GM21737 (cell line): ENCODE data around the gene MRPL36.
"Not testable (repeated sequence)": the region's sequence is repeated elsewhere in the genome, so short reads cannot be mapped to it uniquely, and the experiment has no call there.

Experiments used
- ATAC-seq: cut with Tn5 transposase; IDR thresholded peaks from one replicate; pipeline ENCODE4 v1.9.1; 2021; ENCODE audit warnings: mild to moderate bottlenecking, moderate library complexity; ENCODE audit not compliant: unreplicated experiment

The MRPL36 gene

DNA sequence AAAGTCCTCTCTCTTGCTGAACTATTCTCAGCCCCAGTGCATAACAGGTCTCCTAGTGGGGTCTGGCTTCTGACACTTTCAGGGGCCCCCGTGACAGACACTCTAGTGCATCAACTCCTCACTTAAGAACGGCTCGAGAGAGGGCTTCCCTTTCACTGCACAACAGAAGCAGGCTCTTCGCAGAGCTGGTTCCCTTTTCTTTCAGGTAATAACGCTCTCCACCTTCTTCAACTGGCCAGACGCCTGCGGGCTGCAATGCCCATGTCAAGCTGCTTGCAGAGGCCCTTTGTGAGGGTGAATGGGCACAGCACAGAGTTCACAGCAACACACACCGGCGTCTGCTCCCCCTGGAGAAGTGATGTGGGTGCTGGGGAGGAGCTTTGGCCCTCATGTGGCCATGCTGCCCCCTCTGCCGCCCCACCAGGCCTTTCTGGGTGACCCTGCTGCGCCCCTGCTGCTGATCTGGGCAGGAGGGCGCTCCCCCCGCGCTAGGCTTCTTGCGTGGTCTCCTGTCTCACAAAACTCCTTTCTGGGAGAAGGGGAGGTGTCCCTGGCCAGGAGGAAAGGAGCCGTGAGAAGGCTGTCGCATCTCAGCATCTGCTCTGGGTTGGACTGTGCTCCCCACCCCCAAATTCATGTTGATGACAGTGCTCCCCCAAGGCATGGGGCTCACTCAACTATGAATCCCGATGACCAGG is 2.4 kb downstream of the MRPL36 start:
- no peak for ATAC-seq

GRCh38 chr5:1796371-1797102 is 3.1 kb downstream of the MRPL36 start:
- ATAC-seq, result no peak

- ATAC-seq, result no peak
Measured at GRCh38 chr5:1795931-1796330, 3.7 kb downstream of the MRPL36 start.

DNA sequence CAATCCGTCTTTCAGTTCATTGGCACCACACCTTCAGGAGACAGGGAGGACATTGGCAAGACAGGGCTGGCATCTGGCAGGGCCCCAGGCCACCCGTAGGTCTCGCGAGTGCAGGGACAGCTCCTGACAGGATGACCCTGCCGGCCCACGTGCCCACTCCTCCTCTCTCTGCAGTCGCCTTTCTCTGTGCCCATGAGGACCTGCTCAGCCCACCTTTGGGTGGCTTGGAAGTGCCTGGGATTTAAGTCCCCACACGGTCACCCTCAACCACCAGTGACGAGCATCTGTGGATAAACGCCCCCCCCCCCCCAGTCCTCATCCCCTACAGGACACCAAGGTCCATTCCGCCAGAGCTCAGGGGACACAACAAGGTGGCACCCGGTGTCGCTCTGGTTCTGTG is 4.1 kb downstream of the MRPL36 start:
- no peak for ATAC-seq

- ATAC-seq, result no peak
Measured at GRCh38 chr5:1794901-1795290, 4.7 kb downstream of the MRPL36 start.

GRCh38 chr5:1793966-1794900 is 5.4 kb downstream of the MRPL36 start:
- ATAC-seq, result no peak

- ATAC-seq, result no peak
Measured at GRCh38 chr5:1793301-1793740, 6.3 kb downstream of the MRPL36 start.

DNA sequence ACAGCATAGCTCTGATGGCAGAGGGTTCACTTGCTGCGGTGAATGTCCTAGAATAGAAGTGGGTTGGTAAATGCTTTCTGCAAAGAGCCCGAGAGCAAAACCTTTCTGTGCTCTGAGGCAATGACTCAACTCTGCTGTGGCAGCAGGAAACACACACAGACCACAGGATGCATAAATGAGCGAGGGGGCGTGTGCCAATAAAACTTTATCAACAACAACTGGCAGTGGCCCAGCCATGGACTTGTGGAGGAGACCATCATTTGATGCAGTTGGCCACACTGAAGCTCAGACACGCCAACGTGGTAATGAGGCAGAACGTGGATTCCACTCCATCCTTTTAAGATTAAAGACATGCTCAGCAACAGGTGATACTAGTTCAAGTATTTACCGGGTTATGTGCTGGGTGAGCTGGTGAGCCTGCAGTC is 6.8 kb downstream of the MRPL36 start:
- ATAC-seq, result peak; percentile 92

DNA sequence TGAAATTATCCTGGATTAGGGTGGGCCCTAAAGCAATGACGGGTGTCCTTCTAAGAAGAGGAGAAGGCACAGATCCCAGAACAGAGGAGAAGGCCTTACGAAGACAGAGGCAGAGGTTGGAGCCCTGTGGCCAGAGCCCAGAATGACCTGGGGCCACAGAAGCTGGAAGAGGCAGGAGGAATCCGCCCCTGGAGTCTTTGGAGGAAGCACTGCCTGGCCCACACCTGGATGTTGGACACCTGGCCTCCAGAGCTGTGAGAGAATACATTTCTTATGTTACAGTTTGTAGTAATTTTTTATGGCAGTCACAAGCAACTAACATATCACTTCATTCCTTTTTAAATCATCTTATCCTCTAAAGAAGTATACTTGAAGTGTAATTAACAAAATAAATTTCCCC is 8.5 kb downstream of the MRPL36 start:
- ATAC-seq, result no peak

DNA sequence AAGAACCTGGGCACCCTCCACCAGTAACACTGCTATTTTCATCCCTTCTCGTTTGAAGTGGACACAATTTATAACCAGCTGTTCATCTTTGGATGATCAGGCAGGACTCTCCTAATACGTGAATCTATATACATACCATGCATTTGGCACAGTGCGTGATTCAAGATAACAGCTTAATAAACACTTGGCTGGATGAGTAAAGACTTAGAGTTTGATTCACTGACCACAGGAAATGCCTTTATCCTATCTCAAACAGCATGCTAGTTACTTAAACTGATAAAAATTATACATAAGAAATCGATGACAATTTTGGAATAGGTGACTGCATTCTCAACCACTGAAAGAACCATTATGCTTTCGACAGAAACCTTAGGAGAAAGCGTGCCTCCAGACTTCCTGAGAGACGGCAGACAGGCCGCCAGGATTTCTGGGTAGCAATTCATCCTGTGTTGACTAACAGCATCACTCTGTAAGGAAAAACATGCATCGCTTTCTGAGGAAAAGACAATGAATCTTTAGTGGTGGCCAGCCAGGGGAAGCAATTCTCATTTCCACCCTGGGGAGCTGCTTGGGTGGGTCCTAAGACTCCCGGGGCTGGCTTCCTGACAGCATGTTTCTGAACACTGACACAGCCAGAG is 9.7 kb downstream of the MRPL36 start:
- no peak for ATAC-seq

- ATAC-seq, result not testable (repeated sequence)
Measured at GRCh38 chr5:1789438-1789833, 10.2 kb downstream of the MRPL36 start.

GRCh38 chr5:1788828-1789227 is 10.8 kb downstream of the MRPL36 start:
- no peak for ATAC-seq

DNA sequence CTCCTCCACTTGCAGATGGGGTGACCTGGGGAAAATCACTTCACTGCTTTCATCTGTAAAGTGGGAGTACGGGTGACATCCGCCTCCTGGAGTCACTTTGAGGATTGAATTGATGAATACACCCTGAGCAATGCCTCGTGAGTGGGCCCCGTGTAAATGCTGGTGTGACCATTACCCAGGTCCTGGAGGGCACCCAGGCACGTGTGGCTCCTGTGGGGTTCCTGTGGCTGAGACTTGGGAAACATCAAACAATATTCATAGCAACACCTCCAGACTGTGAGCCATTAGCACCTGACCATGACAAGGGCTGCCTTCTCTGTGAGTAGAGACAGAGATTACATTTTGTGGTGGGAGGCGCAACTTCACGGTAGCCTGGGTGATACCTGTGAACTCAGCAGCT is 11.4 kb downstream of the MRPL36 start:
- no peak for ATAC-seq

DNA sequence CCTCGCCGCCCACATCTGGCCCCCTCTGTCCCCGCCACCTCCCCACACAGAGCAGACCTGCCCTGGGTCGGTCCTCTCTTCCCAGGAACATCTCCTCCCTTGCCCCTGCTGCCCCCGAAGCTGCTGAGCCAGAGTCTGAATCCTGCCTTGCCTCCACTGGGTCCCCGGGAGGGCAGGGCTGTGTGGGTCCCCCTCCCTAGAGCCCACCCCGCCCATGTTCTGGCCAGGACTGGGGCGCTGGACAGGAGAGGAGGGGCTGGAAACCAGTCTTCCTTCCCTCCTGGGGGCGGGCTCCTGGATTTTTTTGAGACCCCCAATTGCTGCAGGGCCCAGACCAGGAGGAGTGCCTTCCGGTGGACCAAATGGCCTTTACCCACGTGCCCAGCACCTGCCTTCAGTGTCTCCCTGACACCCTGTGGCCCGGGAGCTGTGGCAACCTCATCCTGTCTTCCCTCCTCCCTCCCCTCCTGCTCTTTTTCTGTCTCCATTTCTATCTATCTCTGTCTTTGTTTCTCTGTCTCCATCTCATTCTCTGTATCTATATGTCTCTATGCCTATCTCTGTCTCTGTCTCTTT is 12.1 kb downstream of the MRPL36 start:
- ATAC-seq, result no peak

- ATAC-seq, result no peak
Measured at GRCh38 chr5:1786621-1787471, 12.8 kb downstream of the MRPL36 start.

DNA sequence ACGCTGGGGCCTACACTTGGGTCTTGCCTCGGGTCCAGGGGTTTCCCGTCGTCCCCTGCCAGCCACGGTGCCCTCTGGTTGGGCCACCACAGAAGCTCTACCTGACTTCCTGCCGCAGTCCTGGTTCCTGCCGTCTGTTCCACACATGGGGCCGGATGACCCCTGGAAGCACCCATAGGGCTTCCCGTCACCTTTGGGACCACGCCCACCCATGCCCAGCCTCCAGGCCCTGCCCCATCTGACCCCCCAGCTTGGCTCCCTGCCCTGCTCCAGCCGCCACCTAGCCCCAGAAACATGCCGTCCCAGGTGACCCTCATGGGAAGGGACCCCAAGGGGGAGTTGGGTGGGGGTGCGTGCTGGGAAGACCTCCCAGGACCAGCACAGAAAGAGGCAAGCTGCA is 13.7 kb downstream of the MRPL36 start:
- ATAC-seq, result no peak

- ATAC-seq, result no peak
Measured at GRCh38 chr5:1785062-1785461, 14.6 kb downstream of the MRPL36 start.

DNA sequence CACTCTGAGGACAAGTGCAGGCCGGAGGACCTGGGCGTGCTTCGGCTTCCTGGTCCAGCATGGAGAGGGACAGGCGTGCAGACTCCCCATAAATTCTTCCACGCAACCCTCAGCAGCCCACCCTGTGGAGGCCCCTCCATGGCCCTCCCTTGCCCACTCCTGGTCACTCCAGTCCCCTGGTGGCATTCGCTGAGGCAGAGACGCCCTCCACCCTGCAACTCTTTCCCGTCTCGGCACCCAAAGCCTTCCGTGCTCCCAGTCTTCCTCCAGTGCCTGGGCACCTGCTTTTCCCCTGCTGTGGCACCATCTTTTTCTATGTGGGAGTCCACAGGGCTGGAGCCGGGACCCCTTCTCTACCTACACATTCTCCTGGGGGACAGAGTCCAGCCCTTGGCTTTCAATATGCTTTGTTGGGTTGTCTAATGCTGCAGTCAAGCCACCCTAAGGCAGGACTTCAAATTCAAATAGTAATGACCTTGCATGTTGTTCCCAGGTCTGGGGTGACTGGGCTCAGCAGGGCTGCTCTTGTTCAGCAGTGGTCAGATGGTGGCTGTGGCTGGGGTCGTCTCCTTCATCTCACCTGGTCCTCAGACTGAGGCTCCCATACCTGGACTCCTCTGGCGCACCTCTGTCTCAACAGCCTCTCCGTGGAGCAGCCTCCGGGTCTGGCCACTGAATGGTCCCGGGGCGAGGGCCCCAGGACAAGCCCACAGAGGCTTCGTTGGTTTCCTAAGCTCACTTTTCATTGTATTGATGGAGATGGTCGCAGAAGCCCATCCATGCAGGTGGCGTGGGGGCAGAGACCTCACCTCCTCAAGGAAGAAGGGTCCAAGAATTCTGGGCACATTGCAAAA is 15.2 kb downstream of the MRPL36 start:
- ATAC-seq, result no peak

- ATAC-seq, result peak; percentile 71
Measured at GRCh38 chr5:1783216-1783554, 16.5 kb downstream of the MRPL36 start.
